ENCODE results near the gene MRPL34. TPM values are rescaled to one million over a fixed set of nuclear protein-coding genes. Genes with fewer than 3 reads are reported as not detected.

MRPL34 gene
- polyA plus RNA-seq, 2 donors, result 72.1 to 102 TPM

GRCh38 chr19:17296273-17296672, 9.4 kb upstream of the MRPL34 start:
- WGBS, 2 donors, result 57 to 61% methylated on average over 4 of the region's 4 CpGs

GRCh38 chr19:17296976-17297375, 8.7 kb upstream of the MRPL34 start:
- 91 to 92% methylated on average over 6 of the region's 6 CpGs for WGBS, 2 donors

More at GRCh38 chr19:17296273-17296672, 9.4 kb upstream of the MRPL34 start:
- H3K27me3 ChIP-seq (ENCODE audit: control insufficient read depth in 1 of 2, insufficient read depth in 2 of 2, low read length in 2 of 2), result no peaks in the 10 kb centered on the region
- H3K36me3 ChIP-seq (ENCODE audit: control insufficient read depth in 2 of 2, insufficient read depth in 2 of 2, low read length in 1 of 2), result peaks cover 0 to 6% of the 10 kb centered on the region in 2 donors
- no peak overlapping the region for H3K4me3 ChIP-seq (ENCODE audit: low read depth in 1 of 2, low read length in 2 of 2)
- no peak overlapping the region for H3K27ac ChIP-seq (ENCODE audit: low read depth in 2 of 2, low read length in 1 of 2)
- peaks cover 0 to 4% of the 10 kb centered on the region in 2 donors for H3K4me1 ChIP-seq (ENCODE audit: control insufficient read depth in 2 of 2, insufficient read depth in 2 of 2, low read length in 1 of 2)
- H3K9me3 ChIP-seq (ENCODE audit: control insufficient read depth in 2 of 2, insufficient read depth in 1 of 2, low read depth in 1 of 2, low read length in 1 of 2), result no peaks in the 10 kb centered on the region

GRCh38 chr19:17300992-17301619, 4.6 kb upstream of the MRPL34 start:
- no peak overlapping the region for H3K27ac ChIP-seq (ENCODE audit: low read depth in 2 of 2, low read length in 1 of 2)
- H3K4me3 ChIP-seq (ENCODE audit: low read depth in 1 of 2, low read length in 2 of 2), result no peak overlapping the region
- H3K9me3 ChIP-seq (ENCODE audit: control insufficient read depth in 2 of 2, insufficient read depth in 1 of 2, low read depth in 1 of 2, low read length in 1 of 2), result no peaks in the 10 kb centered on the region
- peaks cover 0 to 5% of the 10 kb centered on the region in 2 donors for H3K4me1 ChIP-seq (ENCODE audit: control insufficient read depth in 2 of 2, insufficient read depth in 2 of 2, low read length in 1 of 2)
- H3K36me3 ChIP-seq (ENCODE audit: control insufficient read depth in 2 of 2, insufficient read depth in 2 of 2, low read length in 1 of 2), result peaks cover 0 to 3% of the 10 kb centered on the region in 2 donors
- WGBS, 2 donors, result 93 to 95% methylated on average over 40 to 51 of the region's 51 CpGs
- no peaks in the 10 kb centered on the region for H3K27me3 ChIP-seq (ENCODE audit: control insufficient read depth in 1 of 2, insufficient read depth in 2 of 2, low read length in 2 of 2)

More at GRCh38 chr19:17296976-17297375, 8.7 kb upstream of the MRPL34 start:
- H3K36me3 ChIP-seq (ENCODE audit: control insufficient read depth in 2 of 2, insufficient read depth in 2 of 2, low read length in 1 of 2), result peaks cover 0 to 6% of the 10 kb centered on the region in 2 donors
- peaks cover 0 to 3% of the 10 kb centered on the region in 2 donors for H3K4me1 ChIP-seq (ENCODE audit: control insufficient read depth in 2 of 2, insufficient read depth in 2 of 2, low read length in 1 of 2)
- H3K9me3 ChIP-seq (ENCODE audit: control insufficient read depth in 2 of 2, insufficient read depth in 1 of 2, low read depth in 1 of 2, low read length in 1 of 2), result no peaks in the 10 kb centered on the region
- no peak overlapping the region for H3K27ac ChIP-seq (ENCODE audit: low read depth in 2 of 2, low read length in 1 of 2)
- no peaks in the 10 kb centered on the region for H3K27me3 ChIP-seq (ENCODE audit: control insufficient read depth in 1 of 2, insufficient read depth in 2 of 2, low read length in 2 of 2)
- H3K4me3 ChIP-seq (ENCODE audit: low read depth in 1 of 2, low read length in 2 of 2), result no peak overlapping the region

GRCh38 chr19:17302391-17303166, 3.1 kb upstream of the MRPL34 start:
- no peaks in the 10 kb centered on the region for H3K9me3 ChIP-seq (ENCODE audit: control insufficient read depth in 2 of 2, insufficient read depth in 1 of 2, low read depth in 1 of 2, low read length in 1 of 2)
- H3K36me3 ChIP-seq (ENCODE audit: control insufficient read depth in 2 of 2, insufficient read depth in 2 of 2, low read length in 1 of 2), result peaks cover 0 to 3% of the 10 kb centered on the region in 2 donors
- 12 to 18% methylated on average over 23 to 29 of the region's 29 CpGs for WGBS, 2 donors
- H3K4me1 ChIP-seq (ENCODE audit: control insufficient read depth in 2 of 2, insufficient read depth in 2 of 2, low read length in 1 of 2), result peaks cover 0 to 5% of the 10 kb centered on the region in 2 donors
- H3K4me3 ChIP-seq (ENCODE audit: low read depth in 1 of 2, low read length in 2 of 2), result peak overlapping the region; percentile 62 to 68
- H3K27me3 ChIP-seq (ENCODE audit: control insufficient read depth in 1 of 2, insufficient read depth in 2 of 2, low read length in 2 of 2), result no peaks in the 10 kb centered on the region
- peak overlapping the region; percentile 45 to 48 for H3K27ac ChIP-seq (ENCODE audit: low read depth in 2 of 2, low read length in 1 of 2)

GRCh38 chr19:17303167-17303939, 2.3 kb upstream of the MRPL34 start, which contains the start of gene ABHD8:
TSS of gene ABHD8 (minus strand) at chr19:17303425. CDS start at chr19:17301616, 1,809 bp downstream.
- peak within 1 kb of the TSS; percentile 62 to 68 for H3K4me3 ChIP-seq (ENCODE audit: low read depth in 1 of 2, low read length in 2 of 2)
- H3K27ac ChIP-seq (ENCODE audit: low read depth in 2 of 2, low read length in 1 of 2), result peak within 1 kb of the TSS; percentile 48 to 62
- peaks cover 0 to 3% of the 10 kb centered on the region in 2 donors for H3K36me3 ChIP-seq (ENCODE audit: control insufficient read depth in 2 of 2, insufficient read depth in 2 of 2, low read length in 1 of 2)
- H3K4me1 ChIP-seq (ENCODE audit: control insufficient read depth in 2 of 2, insufficient read depth in 2 of 2, low read length in 1 of 2), result peaks cover 0 to 8% of the 10 kb centered on the region in 2 donors
- no peaks in the 10 kb centered on the region for H3K27me3 ChIP-seq (ENCODE audit: control insufficient read depth in 1 of 2, insufficient read depth in 2 of 2, low read length in 2 of 2)
- 1% methylated on average over 51 to 52 of the region's 52 CpGs for WGBS, 2 donors
- no peaks in the 10 kb centered on the region for H3K9me3 ChIP-seq (ENCODE audit: control insufficient read depth in 2 of 2, insufficient read depth in 1 of 2, low read depth in 1 of 2, low read length in 1 of 2)

- H3K27me3 ChIP-seq (ENCODE audit: control insufficient read depth in 1 of 2, insufficient read depth in 2 of 2, low read length in 2 of 2), result no peaks in the 10 kb centered on the region
- H3K27ac ChIP-seq (ENCODE audit: low read depth in 2 of 2, low read length in 1 of 2), result peak overlapping the region; percentile 43 to 62
- H3K36me3 ChIP-seq (ENCODE audit: control insufficient read depth in 2 of 2, insufficient read depth in 2 of 2, low read length in 1 of 2), result peaks cover 0 to 3% of the 10 kb centered on the region in 2 donors
- peak overlapping the region in 1 of 2 donors; percentile 21 for H3K4me3 ChIP-seq (ENCODE audit: low read depth in 1 of 2, low read length in 2 of 2)
- 52 to 68% methylated on average over 12 of the region's 12 CpGs for WGBS, 2 donors
- peaks cover 0 to 8% of the 10 kb centered on the region in 2 donors for H3K4me1 ChIP-seq (ENCODE audit: control insufficient read depth in 2 of 2, insufficient read depth in 2 of 2, low read length in 1 of 2)
- H3K9me3 ChIP-seq (ENCODE audit: control insufficient read depth in 2 of 2, insufficient read depth in 1 of 2, low read depth in 1 of 2, low read length in 1 of 2), result no peaks in the 10 kb centered on the region
These were observed 1.8 kb upstream of the MRPL34 start for GRCh38 chr19:17303940-17304267.

GRCh38 chr19:17304386-17305215, 1.1 kb upstream of the MRPL34 start:
- H3K4me3 ChIP-seq (ENCODE audit: low read depth in 1 of 2, low read length in 2 of 2), result no peak overlapping the region
- peaks cover 0 to 8% of the 10 kb centered on the region in 2 donors for H3K4me1 ChIP-seq (ENCODE audit: control insufficient read depth in 2 of 2, insufficient read depth in 2 of 2, low read length in 1 of 2)
- H3K27me3 ChIP-seq (ENCODE audit: control insufficient read depth in 1 of 2, insufficient read depth in 2 of 2, low read length in 2 of 2), result no peaks in the 10 kb centered on the region
- peak overlapping the region; percentile 47 to 95 for H3K27ac ChIP-seq (ENCODE audit: low read depth in 2 of 2, low read length in 1 of 2)
- H3K9me3 ChIP-seq (ENCODE audit: control insufficient read depth in 2 of 2, insufficient read depth in 1 of 2, low read depth in 1 of 2, low read length in 1 of 2), result no peaks in the 10 kb centered on the region
- H3K36me3 ChIP-seq (ENCODE audit: control insufficient read depth in 2 of 2, insufficient read depth in 2 of 2, low read length in 1 of 2), result peaks cover 0 to 3% of the 10 kb centered on the region in 2 donors
- WGBS, 2 donors, result 50 to 60% methylated on average over 12 of the region's 12 CpGs

GRCh38 chr19:17305216-17305516, 506 bp upstream of the MRPL34 start:
- Histone ChIP-seq H3K36me3 (ENCODE audit: control insufficient read depth in 2 of 2, insufficient read depth in 2 of 2, low read length in 1 of 2) (peaks cover 0 to 3% of the 10 kb centered on the region in 2 donors), H3K27me3 (ENCODE audit: control insufficient read depth in 1 of 2, insufficient read depth in 2 of 2, low read length in 2 of 2) (no peaks in the 10 kb centered on the region), H3K9me3 (ENCODE audit: control insufficient read depth in 2 of 2, insufficient read depth in 1 of 2, low read depth in 1 of 2, low read length in 1 of 2) (no peaks in the 10 kb centered on the region), H3K4me3 (ENCODE audit: low read depth in 1 of 2, low read length in 2 of 2) (no peak overlapping the region), H3K4me1 (ENCODE audit: control insufficient read depth in 2 of 2, insufficient read depth in 2 of 2, low read length in 1 of 2) (peaks cover 0 to 10% of the 10 kb centered on the region in 2 donors), H3K27ac (ENCODE audit: low read depth in 2 of 2, low read length in 1 of 2) (peak overlapping the region; percentile 95)
- WGBS, 2 donors, result 0 to 1% methylated on average over 7 of the region's 7 CpGs

GRCh38 chr19:17306285-17306714, 628 bp downstream of the MRPL34 start:
- Histone ChIP-seq H3K9me3 (ENCODE audit: control insufficient read depth in 2 of 2, insufficient read depth in 1 of 2, low read depth in 1 of 2, low read length in 1 of 2) (no peaks in the 10 kb centered on the region), H3K27me3 (ENCODE audit: control insufficient read depth in 1 of 2, insufficient read depth in 2 of 2, low read length in 2 of 2) (no peaks in the 10 kb centered on the region), H3K4me1 (ENCODE audit: control insufficient read depth in 2 of 2, insufficient read depth in 2 of 2, low read length in 1 of 2) (peaks cover 4 to 17% of the 10 kb centered on the region in 2 donors), H3K36me3 (ENCODE audit: control insufficient read depth in 2 of 2, insufficient read depth in 2 of 2, low read length in 1 of 2) (no peaks in the 10 kb centered on the region), H3K27ac (ENCODE audit: low read depth in 2 of 2, low read length in 1 of 2) (peak overlapping the region; percentile 95), H3K4me3 (ENCODE audit: low read depth in 1 of 2, low read length in 2 of 2) (peak overlapping the region; percentile 71 to 80)
- 4 to 5% methylated on average over 28 of the region's 28 CpGs for WGBS, 2 donors

All from esophagus (tissue), 2 donors.